PC-3 (cell line): ENCODE data around the gene CXorf66. TPM values are rescaled to one million over a fixed set of nuclear protein-coding genes. Genes with fewer than 3 reads are reported as not detected.

Experiments used
- ATAC-seq: fragments of 200-7000 bp; cut with Tn5 transposase; 2 replicates; pipeline ENCODE4 v1.9.1; 2020; ENCODE audit warnings: mild to moderate bottlenecking, moderate library complexity
- BruUV-seq: library from RNA; stranded (reverse); fragments of 400-500 nt; replicated peaks from 2 replicates; lab custom pipeline; 2021; lab: Mats Ljungman, UMichigan
- CTCF ChIA-PET: fragments of 300-600 bp; sonication (Branson Sonifier 250); formaldehyde crosslinking; loops from one replicate; lab custom pipeline; 2022; ENCODE audit warnings: antibody characterized with exemption; lab: Charles Lee
- POLR2A ChIA-PET: fragments of 300-600 bp; sonication (Branson Sonifier 250); formaldehyde crosslinking; loops from one replicate; lab custom pipeline; 2022; ENCODE audit warnings: antibody characterized with exemption; ENCODE audit not compliant: unreplicated experiment; lab: Charles Lee
- DNase-seq: peaks from one replicate; pipeline ENCODE4 v3.0.0-alpha.2; 2015
- H2AFZ ChIP-seq: fragments of 300-600 bp; sonication (generic); 2 replicates; pipeline ENCODE4 v1.6.0; 2016; ENCODE audit warnings: antibody characterized with exemption, low read length
- H3F3A ChIP-seq: fragments of 300-600 bp; sonication (generic); one replicate; pipeline ENCODE4 v1.6.0; 2017; ENCODE audit warnings: antibody characterized with exemption, low read length, control low read depth, mild to moderate bottlenecking; ENCODE audit not compliant: unreplicated experiment
- H3K27ac ChIP-seq: fragments of 300-600 bp; sonication (generic); 2 replicates; pipeline ENCODE4 v1.5.1; 2016; ENCODE audit warnings: mild to moderate bottlenecking, low read length
- H3K27me3 ChIP-seq: fragments of 300-600 bp; sonication (generic); 2 replicates; pipeline ENCODE4 v1.6.1; 2016; ENCODE audit warnings: low read length, mixed read lengths
- H3K36me3 ChIP-seq: fragments of 300-600 bp; sonication (generic); 2 replicates; pipeline ENCODE4 v1.6.1; 2016; ENCODE audit warnings: low read depth, mixed run types, low read length, mixed read lengths
- H3K4me1 ChIP-seq: fragments of 300-600 bp; sonication (generic); 2 replicates; pipeline ENCODE4 v1.5.1; 2016; ENCODE audit warnings: low read length; ENCODE audit not compliant: insufficient read depth
- H3K4me2 ChIP-seq: fragments of 300-600 bp; sonication (generic); 2 replicates; pipeline ENCODE4 v1.6.0; 2016; ENCODE audit warnings: low read length
- H3K4me3 ChIP-seq: fragments of 300-600 bp; sonication (generic); 2 replicates; pipeline ENCODE4 v1.5.1; 2016; ENCODE audit warnings: mild to moderate bottlenecking, low read length, mixed read lengths
- H3K79me2 ChIP-seq: fragments of 300-600 bp; sonication (generic); 2 replicates; pipeline ENCODE4 v1.6.1; 2017; ENCODE audit warnings: low read length, mixed read lengths
- H3K9ac ChIP-seq: fragments of 300-600 bp; sonication (generic); 2 replicates; pipeline ENCODE4 v1.6.0; 2016; ENCODE audit warnings: mild to moderate bottlenecking, low read length
- H3K9me2 ChIP-seq: fragments of 300-600 bp; sonication (generic); replicated peaks from 2 replicates; pipeline ENCODE4 v1.6.1; 2016; ENCODE audit warnings: mixed run types, low read length, mixed read lengths
- H3K9me3 ChIP-seq: fragments of 300-600 bp; sonication (generic); 2 replicates; pipeline ENCODE4 v1.6.1; 2016; ENCODE audit warnings: low read length, mixed read lengths
- H4K20me1 ChIP-seq: fragments of 300-600 bp; sonication (generic); 2 replicates; pipeline ENCODE4 v1.6.1; 2016; ENCODE audit warnings: low read length, mixed read lengths
- EZH2 ChIP-seq: fragments of 300-600 bp; sonication (generic); IDR thresholded peaks from one replicate; pipeline ENCODE4 v1.6.1; 2017; ENCODE audit warnings: antibody characterized with exemption, mild to moderate bottlenecking, low read length; ENCODE audit not compliant: unreplicated experiment
- EZH2phosphoT487 ChIP-seq: fragments of 300-600 bp; sonication (generic); IDR thresholded peaks from 2 replicates; pipeline ENCODE4 v1.6.1; 2018; ENCODE audit warnings: mild to moderate bottlenecking, antibody characterized with exemption, low read length, borderline replicate concordance
- intact Hi-C: fragments of 100-400 bp; cut with micrococcal nuclease; formaldehyde crosslinking; loops from 2 replicates; pipeline ENCODE4 v1.9.0; 2023
- microRNA-seq: library from miRNA; unstranded; fragments of <30 nt; microRNA quantifications from one replicate; pipeline ENCODE4 v1.1.0, GENCODE V29; 2020; ENCODE audit not compliant: unreplicated experiment
- total RNA-seq: library from RNA; depleted of rRNA; stranded (reverse); fragments of >200 nt; gene quantifications from 2 replicates; pipeline ENCODE4 v1.2.3, GENCODE V29; 2014; rRNA removed
- TF ChIP-seq, protein P1 (sequence below): fragments of 300-600 bp; sonication (generic); conservative IDR thresholded peaks from 2 replicates; pipeline ENCODE4 v1.5.1; 2017; ENCODE audit warnings: antibody characterized with exemption, low read depth, mild to moderate bottlenecking, low read length

The CXorf66 gene
- total RNA-seq, 1 experiment from 2014 or later: not detected

DNA sequence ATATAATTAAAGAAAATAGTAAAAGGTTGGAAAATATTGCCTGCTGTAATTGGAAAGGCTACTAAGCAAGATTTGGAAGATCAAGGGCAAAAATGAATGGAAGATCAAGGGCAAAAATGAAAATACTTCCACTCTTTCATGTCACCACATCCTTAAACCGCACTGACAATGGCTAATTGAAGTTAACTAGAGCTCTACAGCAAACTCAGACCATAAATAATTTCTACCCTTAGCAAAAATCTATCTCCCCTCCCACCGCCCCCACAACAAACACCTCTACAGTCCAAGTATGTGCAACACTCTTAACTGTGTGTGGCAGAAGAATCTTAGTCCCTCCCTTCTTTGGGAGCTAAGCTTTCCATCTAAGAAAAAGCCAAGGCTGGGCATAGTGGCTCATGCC is 59.6 kb downstream of the CXorf66 start:
- Histone ChIP-seq H3K4me2 (no peak overlapping the region), H3K4me1 (no peaks in the 10 kb centered on the region), H3K27me3 (no peaks in the 10 kb centered on the region), H3K4me3 (no peak overlapping the region), H2AFZ (no peak overlapping the region), H3F3A (no peaks in the 10 kb centered on the region), H3K79me2 (no peaks in the 10 kb centered on the region), H3K9me2 (no peaks in the 10 kb centered on the region), H4K20me1 (no peaks in the 10 kb centered on the region), H3K9me3 (no peaks in the 10 kb centered on the region), H3K27ac (no peak overlapping the region), H3K9ac (no peak overlapping the region), H3K36me3 (no peaks in the 10 kb centered on the region)
- BruUV-seq: no TSS peak
- intact Hi-C loops: no loop called here
- ChIA-PET POLR2A (interaction anchor here (0.6 kb wide), 1 partner anchor 49 kb away, joined by 3 read pairs; no protein-coding TSS in a partner anchor), CTCF (no interaction called here)
- DNase-seq (no peak), ATAC-seq (no peak)
- TF ChIP-seq EZH2phosphoT487: no peak
- TF ChIP-seq EZH2: no peak
- TF ChIP-seq, protein P1, sequence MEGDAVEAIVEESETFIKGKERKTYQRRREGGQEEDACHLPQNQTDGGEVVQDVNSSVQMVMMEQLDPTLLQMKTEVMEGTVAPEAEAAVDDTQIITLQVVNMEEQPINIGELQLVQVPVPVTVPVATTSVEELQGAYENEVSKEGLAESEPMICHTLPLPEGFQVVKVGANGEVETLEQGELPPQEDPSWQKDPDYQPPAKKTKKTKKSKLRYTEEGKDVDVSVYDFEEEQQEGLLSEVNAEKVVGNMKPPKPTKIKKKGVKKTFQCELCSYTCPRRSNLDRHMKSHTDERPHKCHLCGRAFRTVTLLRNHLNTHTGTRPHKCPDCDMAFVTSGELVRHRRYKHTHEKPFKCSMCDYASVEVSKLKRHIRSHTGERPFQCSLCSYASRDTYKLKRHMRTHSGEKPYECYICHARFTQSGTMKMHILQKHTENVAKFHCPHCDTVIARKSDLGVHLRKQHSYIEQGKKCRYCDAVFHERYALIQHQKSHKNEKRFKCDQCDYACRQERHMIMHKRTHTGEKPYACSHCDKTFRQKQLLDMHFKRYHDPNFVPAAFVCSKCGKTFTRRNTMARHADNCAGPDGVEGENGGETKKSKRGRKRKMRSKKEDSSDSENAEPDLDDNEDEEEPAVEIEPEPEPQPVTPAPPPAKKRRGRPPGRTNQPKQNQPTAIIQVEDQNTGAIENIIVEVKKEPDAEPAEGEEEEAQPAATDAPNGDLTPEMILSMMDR: no peak

Small RNA genes within 50 kb of the gene (microRNA-seq; reads per million reads assigned to microRNA genes)
- 106 reads per million, percentile 63 among the genes with 10 or more reads in this experiment for gene MIR505

Other genes with a start within 250 kb of the CXorf66 start
- 25.8 and 34.8 TPM in 2 replicates for gene ATP11C, start 32.5 kb downstream of the CXorf66 start, total RNA-seq